GM19372 (cell line): ENCODE data around the gene MBLAC1.

Source experiments
- ATAC-seq: cut with Tn5 transposase; IDR thresholded peaks from one replicate; pipeline ENCODE4 v1.9.1; 2021; ENCODE audit warnings: mild to moderate bottlenecking, low read depth, moderate library complexity; ENCODE audit not compliant: unreplicated experiment

MBLAC1 gene

DNA sequence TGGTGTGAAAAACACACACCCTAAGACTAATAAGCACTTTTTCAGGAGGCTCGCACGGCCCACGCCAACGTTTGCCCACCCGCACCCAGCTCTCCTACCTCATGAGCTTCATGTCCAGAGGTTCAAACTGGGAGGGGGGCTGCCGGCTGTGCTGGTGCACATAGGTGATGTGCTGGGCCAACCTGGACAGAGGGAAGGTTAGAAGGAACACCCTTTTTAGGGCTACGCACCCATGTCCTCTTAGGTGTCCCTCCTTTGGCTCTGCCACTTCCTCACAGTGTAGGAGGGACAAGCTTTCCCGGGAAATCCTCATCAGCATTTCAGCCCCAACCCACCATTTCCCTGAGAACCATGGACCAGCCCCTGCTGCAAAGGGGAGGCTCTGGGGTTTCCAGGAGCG, 31.5 kb upstream of the MBLAC1 start:
- no peak for ATAC-seq

DNA sequence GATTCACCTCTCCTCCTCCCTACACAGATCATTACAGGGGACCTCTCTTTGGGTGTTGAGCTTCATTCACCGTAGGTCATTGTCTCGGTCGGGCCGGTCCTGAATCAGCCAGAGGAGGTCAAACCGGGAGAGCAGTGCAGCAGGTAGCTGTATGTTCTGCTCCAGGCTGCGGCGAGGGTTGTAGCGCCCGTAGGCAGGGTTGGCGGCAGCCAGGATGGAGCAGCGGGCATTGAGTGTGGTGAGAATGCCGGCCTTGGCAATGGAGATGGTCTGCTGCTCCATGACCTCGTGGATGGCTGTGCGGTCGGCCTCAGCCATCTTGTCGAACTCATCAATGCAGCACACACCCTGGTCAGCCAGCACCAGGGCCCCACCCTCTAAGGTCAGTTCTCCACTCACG, 31.1 kb upstream of the MBLAC1 start:
- ATAC-seq, result no peak

- no peak for ATAC-seq
Measured at GRCh38 chr7:100098913-100099312, 27.9 kb upstream of the MBLAC1 start.

GRCh38 chr7:100099452-100099851, 27.3 kb upstream of the MBLAC1 start:
- ATAC-seq, result no peak

- peak; percentile 54 for ATAC-seq
Measured at GRCh38 chr7:100100420-100101015, 26.2 kb upstream of the MBLAC1 start.

- peak; percentile 89 for ATAC-seq
Measured at GRCh38 chr7:100101016-100101862, 25.5 kb upstream of the MBLAC1 start, which contains the start of the genes AP4M1 and MCM7. AP4M1 (plus strand) TSS chr7:100101643; CDS start chr7:100101715, 72 bp downstream. MCM7 (minus strand) TSS chr7:100101397; CDS start chr7:100101294, 103 bp downstream.

DNA sequence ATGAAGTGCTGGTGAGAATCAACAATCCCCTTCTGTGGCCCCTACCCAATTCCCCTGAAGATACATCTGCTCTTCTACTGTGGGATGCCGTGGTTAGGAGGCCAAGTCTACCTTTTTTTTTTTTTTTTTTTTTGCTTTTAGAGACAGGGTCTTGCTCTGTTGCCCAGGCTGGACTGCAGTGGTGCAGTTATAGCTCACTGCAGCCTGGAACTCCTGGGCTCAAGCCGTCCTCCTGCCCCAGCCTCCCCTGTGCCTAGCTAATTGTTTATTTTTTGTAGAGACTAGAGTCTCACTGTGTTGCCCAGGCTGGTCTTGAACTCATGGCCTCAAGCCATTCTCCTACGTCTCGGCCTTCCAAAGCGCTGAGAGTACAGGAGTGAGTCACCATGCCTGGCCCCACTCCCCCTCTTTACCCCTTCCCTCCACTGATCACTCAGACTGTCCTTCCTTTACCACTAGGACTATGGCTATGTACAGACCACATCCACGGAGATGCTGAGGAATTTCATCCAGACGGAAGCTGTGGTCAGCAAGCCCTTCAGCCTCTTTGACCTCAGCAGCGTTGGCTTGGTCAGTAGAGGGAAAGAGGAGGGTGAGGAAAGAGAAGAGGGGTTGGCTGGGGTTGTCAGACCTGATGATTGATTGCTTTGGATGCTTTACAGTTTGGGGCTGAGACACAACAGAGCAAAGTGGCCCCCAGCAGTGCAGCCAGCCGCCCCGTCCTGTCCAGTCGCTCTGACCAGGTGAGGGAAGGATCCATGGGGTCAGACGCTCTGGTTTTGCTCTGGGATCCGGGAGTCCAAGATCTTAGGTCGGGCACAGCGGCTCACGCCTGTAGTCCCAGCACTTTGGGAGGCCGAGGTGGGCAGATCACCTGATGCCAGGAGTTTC, 23.6 kb upstream of the MBLAC1 start:
- no peak for ATAC-seq

DNA sequence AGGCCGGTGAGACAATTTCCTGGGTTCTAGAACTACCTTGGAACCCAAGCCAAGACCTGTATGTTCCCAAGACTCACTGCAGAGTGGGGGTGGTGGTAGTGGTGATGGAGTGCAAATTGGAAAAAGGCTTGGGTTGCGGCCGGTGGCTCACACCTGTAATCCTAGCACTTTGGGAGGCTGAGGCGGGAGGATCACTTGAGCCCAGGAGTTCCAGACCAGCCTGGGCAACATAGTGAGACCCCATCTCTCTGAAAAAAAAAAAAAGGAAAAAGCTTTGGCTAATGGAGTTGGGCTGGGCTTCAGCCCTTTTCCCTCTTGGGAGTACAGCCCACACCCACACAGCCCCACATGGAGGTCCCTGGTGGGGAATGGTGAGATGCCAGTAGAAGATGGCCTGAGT, 21.2 kb upstream of the MBLAC1 start:
- no peak for ATAC-seq

- no peak for ATAC-seq
Measured at GRCh38 chr7:100106633-100107032, 20.1 kb upstream of the MBLAC1 start.

DNA sequence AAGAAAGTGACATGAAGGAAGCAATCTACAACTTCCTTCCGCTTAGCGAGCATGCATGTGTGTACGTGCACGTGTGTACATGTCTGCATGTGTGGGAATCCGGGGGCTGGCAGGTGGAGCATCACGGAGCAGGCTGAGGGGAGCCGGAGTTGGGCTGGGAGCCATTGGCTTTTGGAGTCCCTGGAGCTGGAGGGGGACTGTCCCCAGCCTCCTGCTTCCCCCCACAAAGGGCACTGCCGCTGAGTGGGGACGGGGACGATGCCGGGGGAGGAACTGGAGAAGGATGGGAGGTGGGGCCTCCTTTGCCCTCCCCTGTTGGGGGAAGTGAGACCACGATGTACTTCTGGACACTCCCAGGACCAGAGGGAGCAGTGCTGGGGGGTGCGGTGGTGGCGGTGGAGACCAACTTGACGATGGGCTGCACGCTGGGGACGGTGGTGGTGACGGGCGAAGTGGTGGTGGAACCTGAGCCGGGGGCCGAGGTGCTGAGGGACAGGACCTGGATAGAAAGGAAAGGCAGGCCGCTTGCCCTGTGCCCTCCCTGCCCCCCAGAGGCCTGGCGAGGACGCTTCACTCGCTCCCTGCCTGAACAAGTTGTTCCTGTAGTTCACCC, 19.5 kb upstream of the MBLAC1 start:
- ATAC-seq, result no peak

GRCh38 chr7:100107890-100108289, 18.9 kb upstream of the MBLAC1 start:
- ATAC-seq, result no peak

DNA sequence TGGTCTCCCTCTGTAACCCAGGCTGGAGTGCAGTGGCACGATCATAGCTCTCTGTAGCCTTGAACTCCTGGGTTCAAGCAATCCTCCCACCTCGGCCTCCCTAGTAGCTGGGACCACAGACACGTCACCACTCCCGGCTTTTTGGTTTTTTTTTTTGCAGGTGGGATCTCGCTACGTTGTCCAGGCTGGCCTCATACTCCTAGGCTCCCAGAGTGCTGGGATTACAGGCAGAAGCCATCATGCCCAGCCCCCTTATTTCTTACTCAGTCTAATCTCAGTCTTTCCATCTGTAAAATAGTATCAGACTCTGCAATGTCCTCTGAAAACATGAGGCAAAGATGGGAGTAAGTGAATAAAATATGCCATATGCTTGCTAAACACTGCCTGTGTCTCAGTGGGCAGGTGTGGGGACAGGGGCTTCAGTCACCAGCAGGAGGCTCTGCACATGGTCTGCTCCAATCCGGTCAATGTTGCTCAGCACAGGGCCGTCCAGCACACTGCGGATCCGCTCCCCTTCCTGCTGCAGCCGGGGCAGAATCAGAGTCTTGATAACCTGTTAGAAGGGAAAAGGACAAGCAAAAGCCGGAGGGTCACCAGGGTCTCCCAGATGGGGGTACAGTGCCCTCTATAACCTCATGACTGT, 17.1 kb upstream of the MBLAC1 start:
- ATAC-seq, result no peak

DNA sequence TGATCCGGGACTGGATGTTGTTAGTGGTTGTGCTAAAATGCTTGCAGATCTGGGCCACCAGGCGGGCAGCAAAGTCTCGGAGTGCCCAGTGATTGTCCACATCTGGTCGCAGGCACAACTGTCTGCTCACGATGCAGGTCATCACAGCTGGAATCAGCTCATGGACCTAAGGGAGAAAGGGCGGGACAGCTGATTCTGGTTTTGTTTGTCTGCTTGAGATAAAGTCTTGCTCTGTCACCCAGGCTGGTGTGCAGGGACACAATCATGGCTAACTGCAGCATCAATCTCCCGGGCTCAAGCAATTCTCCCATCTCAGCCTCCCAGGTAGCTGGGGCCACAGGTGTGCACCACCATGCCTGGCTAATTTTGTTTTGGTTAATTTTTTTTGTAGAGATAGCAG, 15.6 kb upstream of the MBLAC1 start:
- ATAC-seq, result no peak

- no peak for ATAC-seq
Measured at GRCh38 chr7:100111914-100112313, 14.9 kb upstream of the MBLAC1 start.

- no peak for ATAC-seq
Measured at GRCh38 chr7:100115026-100115425, 11.7 kb upstream of the MBLAC1 start.

- no peak for ATAC-seq
Measured at GRCh38 chr7:100118388-100119071, 8.2 kb upstream of the MBLAC1 start.

DNA sequence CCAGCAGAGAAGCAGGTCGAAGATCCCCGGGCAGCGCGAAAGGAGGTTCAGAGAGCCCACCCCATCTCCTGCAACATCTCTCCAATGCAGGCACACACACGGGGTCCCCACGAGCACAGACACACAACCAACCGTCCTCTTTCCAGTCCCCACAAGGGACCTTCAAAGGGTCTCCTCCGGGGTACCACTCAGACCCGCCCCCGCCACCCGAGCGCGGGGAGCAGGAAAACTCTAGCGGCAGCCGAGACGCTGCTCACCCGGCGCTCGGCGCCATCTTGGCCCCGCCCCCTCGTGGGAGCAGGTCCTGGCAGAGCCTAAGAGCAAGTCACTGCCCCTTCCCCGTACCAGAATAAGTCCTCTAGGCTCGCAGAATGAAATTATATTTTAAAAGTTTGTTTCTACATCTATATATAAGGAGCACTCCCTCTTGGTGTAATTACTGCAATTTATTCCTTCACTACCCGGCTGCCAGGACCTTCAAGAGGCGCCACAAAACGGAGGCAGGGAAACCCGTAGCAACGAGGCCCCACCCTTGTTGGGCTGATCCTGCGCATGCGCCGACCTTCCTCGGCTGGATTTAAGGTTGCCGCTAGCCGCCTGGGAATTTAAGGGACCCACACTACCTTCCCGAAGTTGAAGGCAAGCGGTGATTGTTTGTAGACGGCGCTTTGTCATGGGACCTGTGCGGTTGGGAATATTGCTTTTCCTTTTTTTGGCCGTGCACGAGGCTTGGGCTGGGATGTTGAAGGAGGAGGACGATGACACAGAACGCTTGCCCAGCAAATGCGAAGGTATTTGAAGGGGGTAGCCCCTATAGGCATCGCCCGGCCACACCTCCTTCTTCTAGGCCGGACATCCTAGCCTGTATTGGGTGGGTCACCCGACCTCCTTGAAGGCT, 7.4 kb upstream of the MBLAC1 start, which contains the start of the genes CNPY4 and TAF6:
Gene CNPY4 (plus strand): TSS at position 563 of the 898 bp plus-strand sequence. CDS start 111 bp downstream, at position 674.
Gene TAF6 (minus strand): TSS at position 287 of the 898 bp plus-strand sequence. CDS start 5,149 bp downstream, outside the sequence.
- ATAC-seq, result peak; percentile 78
